K562 (cell line): ENCODE data around the gene FLII. TPM values are rescaled to one million over a fixed set of nuclear protein-coding genes. Genes with fewer than 3 reads are reported as not detected.

ENCODE experiments used
- ASH1L ChIP-seq: fragments of 450-650 bp; IDR thresholded peaks from 2 replicates; pipeline ENCODE4 v1.6.1; 2018; ENCODE audit warnings: borderline replicate concordance, mild to moderate bottlenecking, low read depth; ENCODE audit not compliant: partially characterized antibody
- CBX1 ChIP-seq: sonication (generic); IDR thresholded peaks from 2 replicates; pipeline ENCODE4 v1.6.1; 2016; ENCODE audit warnings: antibody characterized with exemption, low read depth, mild to moderate bottlenecking
- CBX5 ChIP-seq: IDR thresholded peaks from 2 replicates; pipeline ENCODE4 v1.6.1; 2014; ENCODE audit warnings: low read depth, borderline replicate concordance
- FOSL1 ChIP-seq: fragments of 200-800 bp; sonication (Bioruptor generic); conservative IDR thresholded peaks from 2 replicates; pipeline ENCODE4 v1.6.1; 2016; ENCODE audit warnings: missing genetic modification characterization, missing compliant biosample characterization
- GTF2F1 ChIP-seq: IDR thresholded peaks from 2 replicates; pipeline ENCODE4 v1.6.1; 2011; ENCODE audit warnings: low read depth, low read length, improper control_type of control experiment
- HDAC1 ChIP-seq, 2 experiments: fragments of 450-650 bp; IDR thresholded peaks; 2 replicates each; pipeline ENCODE4 v1.6.1; 2016 to 2017; ENCODE audit warnings: inconsistent platforms in 1 of 2, mild to moderate bottlenecking in 1 of 2, moderate library complexity in 1 of 2
- MNT ChIP-seq, 2 experiments: fragments of 450-650 bp; conservative IDR thresholded peaks; 2 replicates each; pipeline ENCODE4 v1.6.1; 2017; ENCODE audit warnings: mild to moderate bottlenecking in 2 of 2, moderate library complexity in 2 of 2
- NEUROD1 ChIP-seq: fragments of 150-350 bp; IDR thresholded peaks from 2 replicates; pipeline ENCODE4 v1.6.1; 2014; ENCODE audit warnings: borderline replicate concordance, low read length, low read depth; ENCODE audit not compliant: partially characterized antibody
- POU5F1 ChIP-seq: fragments of 150-350 bp; IDR thresholded peaks from 2 replicates; pipeline ENCODE4 v1.6.1; 2014; ENCODE audit warnings: borderline replicate concordance, low read length, low read depth, mild to moderate bottlenecking; ENCODE audit not compliant: partially characterized antibody
- RHOXF2B ChIP-seq: fragments of 250-450 bp; sonication (Bioruptor Pico); conservative IDR thresholded peaks from 2 replicates; pipeline ENCODE4 v1.5.1; 2021
- SP1 ChIP-seq: sonication (generic); formaldehyde crosslinking; IDR thresholded peaks from 2 replicates; pipeline ENCODE4 v1.8.1; 2022; ENCODE audit warnings: mild to moderate bottlenecking, missing genetic modification reagents
- SRSF3 ChIP-seq: fragments of 200-400 bp; formaldehyde crosslinking; IDR thresholded peaks from 2 replicates; pipeline ENCODE4 v1.6.1; 2016; ENCODE audit warnings: mild to moderate bottlenecking, low read length, moderate library complexity; ENCODE audit not compliant: insufficient read depth
- ZFP36 ChIP-seq: fragments of 150-350 bp; IDR thresholded peaks from 2 replicates; pipeline ENCODE4 v1.6.1; 2018; ENCODE audit warnings: low read length, low read depth; ENCODE audit not compliant: partially characterized antibody
- ZNF395 ChIP-seq: fragments of 200-800 bp; sonication (Bioruptor generic); IDR thresholded peaks from 2 replicates; pipeline ENCODE4 v1.6.1; 2017; ENCODE audit warnings: missing genetic modification characterization, missing compliant biosample characterization
- polyA plus RNA-seq, 8 experiments: library from polyadenylated mRNA; depleted of rRNA in 4 of 8; stranded (reverse) in 5 of 8; unstranded in 3 of 8; fragments of >200 nt; fragmentation: Nextera tagmentation in 2 of 8; fragmentation: Illumina TruSeq in 1 of 8; extraction: Ambion mirVana in 2 of 8; extraction: Trizol in 1 of 8; gene quantifications; 2 replicates each; pipeline versions ENCODE4 v1.2.1 to v1.2.3, GENCODE V29; 2011 to 2014; ENCODE audit warnings: inconsistent platforms in 1 of 8, missing spikeins in 1 of 8
- total RNA-seq, 7 experiments: library from RNA; depleted of rRNA in 6 of 7; stranded (reverse); fragments of >200 nt in 6 of 7; fragmentation: Illumina TruSeq in 2 of 7; extraction: Trizol in 2 of 7; gene quantifications; 2 replicates each; pipeline versions ENCODE4 v1.2.1 to v1.2.3, GENCODE V29; 2011 to 2021; ENCODE audit warnings: low replicate concordance in 1 of 7
- TF ChIP-seq, protein P1 (sequence below): fragments of 250-450 bp; sonication (Bioruptor Pico); IDR thresholded peaks from 2 replicates; pipeline ENCODE4 v1.8.0; 2021; ENCODE audit warnings: moderate library complexity, mild to moderate bottlenecking, inconsistent platforms
- TF ChIP-seq, protein P2 (sequence below), 2 experiments: fragments of 450-650 bp in 1 of 2; sonication (generic) in 1 of 2; formaldehyde crosslinking in 1 of 2; IDR thresholded peaks in 1 of 2; conservative IDR thresholded peaks in 1 of 2; 2 replicates each; pipeline versions ENCODE4 v1.6.1 to v1.8.1; 2016 to 2023; ENCODE audit warnings: mild to moderate bottlenecking in 2 of 2, moderate library complexity in 2 of 2, inconsistent platforms in 1 of 2, missing genetic modification reagents in 1 of 2
- TF ChIP-seq, protein P3 (sequence below): sonication (generic); formaldehyde crosslinking; IDR thresholded peaks from 2 replicates; pipeline ENCODE4 v1.8.0; 2022; ENCODE audit warnings: mild to moderate bottlenecking, missing genetic modification reagents

Gene FLII
- total and polyA plus RNA-seq, 9 of the 15 experiments (the other 6 are each of a cell fraction or from before 2014, with no cell fraction given): 11.7 to 126 (median 82.5) TPM

GRCh38 chr17:18260332-18261145 is 2.0 kb upstream of the FLII start, which contains the start of gene MIEF2 (continued):
- TF ChIP-seq RHOXF2B (CRISPR knock-in tag) (no peak), SRSF3 (no peak), HDAC1 (IDR thresholded peaks at IDR 0.05) (0 out of 4 replicates have a peak, but pooled peaks of 1 of the 2 experiments have one; percentile 28), SP1 (CRISPR knock-in tag) (peak; percentile 82; the same call in 1 of the 2 replicates), ZFP36 (no peak), NEUROD1 (peak; percentile 82), CBX1 (no peak), ZNF395 (no peak), FOSL1 (tag) (0 out of 2 replicates have a peak, but pooled peaks have one; percentile 25), MNT (conservative IDR thresholded peaks at IDR 0.05) (peak; percentile 49 to 76), ASH1L (peak; percentile 52), GTF2F1 (no peak), POU5F1 (no peak), CBX5 (no peak)
- TF ChIP-seq, protein P1, sequence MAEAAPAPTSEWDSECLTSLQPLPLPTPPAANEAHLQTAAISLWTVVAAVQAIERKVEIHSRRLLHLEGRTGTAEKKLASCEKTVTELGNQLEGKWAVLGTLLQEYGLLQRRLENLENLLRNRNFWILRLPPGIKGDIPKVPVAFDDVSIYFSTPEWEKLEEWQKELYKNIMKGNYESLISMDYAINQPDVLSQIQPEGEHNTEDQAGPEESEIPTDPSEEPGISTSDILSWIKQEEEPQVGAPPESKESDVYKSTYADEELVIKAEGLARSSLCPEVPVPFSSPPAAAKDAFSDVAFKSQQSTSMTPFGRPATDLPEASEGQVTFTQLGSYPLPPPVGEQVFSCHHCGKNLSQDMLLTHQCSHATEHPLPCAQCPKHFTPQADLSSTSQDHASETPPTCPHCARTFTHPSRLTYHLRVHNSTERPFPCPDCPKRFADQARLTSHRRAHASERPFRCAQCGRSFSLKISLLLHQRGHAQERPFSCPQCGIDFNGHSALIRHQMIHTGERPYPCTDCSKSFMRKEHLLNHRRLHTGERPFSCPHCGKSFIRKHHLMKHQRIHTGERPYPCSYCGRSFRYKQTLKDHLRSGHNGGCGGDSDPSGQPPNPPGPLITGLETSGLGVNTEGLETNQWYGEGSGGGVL (CRISPR knock-in tag): no peak
- TF ChIP-seq, protein P2, sequence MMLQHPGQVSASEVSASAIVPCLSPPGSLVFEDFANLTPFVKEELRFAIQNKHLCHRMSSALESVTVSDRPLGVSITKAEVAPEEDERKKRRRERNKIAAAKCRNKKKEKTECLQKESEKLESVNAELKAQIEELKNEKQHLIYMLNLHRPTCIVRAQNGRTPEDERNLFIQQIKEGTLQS (IDR thresholded peaks at IDR 0.05): no peak
- TF ChIP-seq, protein P2 (CRISPR knock-in tag; conservative IDR thresholded peaks at IDR 0.05): no peak
- TF ChIP-seq, protein P3, sequence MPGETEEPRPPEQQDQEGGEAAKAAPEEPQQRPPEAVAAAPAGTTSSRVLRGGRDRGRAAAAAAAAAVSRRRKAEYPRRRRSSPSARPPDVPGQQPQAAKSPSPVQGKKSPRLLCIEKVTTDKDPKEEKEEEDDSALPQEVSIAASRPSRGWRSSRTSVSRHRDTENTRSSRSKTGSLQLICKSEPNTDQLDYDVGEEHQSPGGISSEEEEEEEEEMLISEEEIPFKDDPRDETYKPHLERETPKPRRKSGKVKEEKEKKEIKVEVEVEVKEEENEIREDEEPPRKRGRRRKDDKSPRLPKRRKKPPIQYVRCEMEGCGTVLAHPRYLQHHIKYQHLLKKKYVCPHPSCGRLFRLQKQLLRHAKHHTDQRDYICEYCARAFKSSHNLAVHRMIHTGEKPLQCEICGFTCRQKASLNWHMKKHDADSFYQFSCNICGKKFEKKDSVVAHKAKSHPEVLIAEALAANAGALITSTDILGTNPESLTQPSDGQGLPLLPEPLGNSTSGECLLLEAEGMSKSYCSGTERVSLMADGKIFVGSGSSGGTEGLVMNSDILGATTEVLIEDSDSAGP: peak; percentile 99
